Ovary (tissue), 9 donors: ENCODE results near the gene NUBPL. TPM values are rescaled to one million over a fixed set of nuclear protein-coding genes. Genes with fewer than 3 reads are reported as not detected.

Experiments used
- DNase-seq, 5 donors: peaks; one replicate each; pipeline ENCODE4 v3.0.0-alpha.2; 2019 to 2020
- H3K27ac ChIP-seq, 2 donors: fragments of 200-600 bp; one replicate each; pipeline versions ENCODE4 v1.5.1 to v1.8.0; 2019 to 2022
- H3K27me3 ChIP-seq: fragments of 200-600 bp; one replicate; pipeline ENCODE4 v1.8.0; 2022
- H3K36me3 ChIP-seq: fragments of 200-600 bp; sonication (generic); one replicate; pipeline ENCODE4 v1.5.1; 2019
- H3K4me1 ChIP-seq: one replicate; pipeline ENCODE4 v1.8.1; 2013; ENCODE audit warnings: mild to moderate bottlenecking, moderate library complexity; ENCODE audit not compliant: insufficient read depth
- H3K4me3 ChIP-seq: fragments of 200-600 bp; sonication (generic); one replicate; pipeline ENCODE4 v1.5.1; 2017
- H3K9me3 ChIP-seq, 2 donors: fragments of 200-600 bp in 1 of 2; sonication (generic) in 1 of 2; one replicate each; pipeline versions ENCODE4 v1.5.1 to v1.8.1; 2013 to 2019; ENCODE audit warnings: mild to moderate bottlenecking in 1 of 2, moderate library complexity in 1 of 2
- CTCF ChIP-seq, 3 donors: fragments of 450-650 bp in 2 of 3; fragments of 200-600 bp in 1 of 3; IDR thresholded peaks; one replicate each; pipeline versions ENCODE4 v1.5.1 to v1.8.0; 2016 to 2022; ENCODE audit warnings: antibody characterized with exemption in 3 of 3, mild to moderate bottlenecking in 1 of 3
- EP300 ChIP-seq: sonication (generic); formaldehyde crosslinking; IDR thresholded peaks from one replicate; pipeline ENCODE4 v1.6.1; 2017; ENCODE audit warnings: antibody characterized with exemption
- POLR2A ChIP-seq: fragments of 450-650 bp; IDR thresholded peaks from one replicate; pipeline ENCODE4 v1.6.1; 2017; ENCODE audit warnings: antibody characterized with exemption, mild to moderate bottlenecking, moderate library complexity
- WGBS, 3 donors: extraction: QIAGEN DNeasy Blood & Tissue Kit in 1 of 3; methylation state at CpG; one replicate each; pipeline versions ENCODE4 v1.1.5 to v1.1.7; 2013 to 2017; 5-methylcytosine and 5-hydroxymethylcytosine counted together
- intact Hi-C, 4 donors: fragments of 100-400 bp; cut with DNase I; formaldehyde crosslinking; loops; one replicate each; pipeline versions ENCODE4 v1.11.0 to v1.15.1; 2022 to 2023
- polyA plus RNA-seq, 2 donors: library from polyadenylated mRNA; stranded (reverse); fragments of 200-250 nt in 1 of 2; fragments of 350-450 nt in 1 of 2; fragmentation: Illumina TruSeq in 1 of 2; extraction: RNeasy Lipid Tissue Mini Kit (QIAGEN cat#74804) in 1 of 2; gene quantifications; one replicate each; pipeline ENCODE4 v1.2.3, GENCODE V29; 2013 to 2014
- total RNA-seq, 7 donors: library from RNA; depleted of rRNA in 2 of 7; stranded (reverse); fragments of >200 nt in 2 of 7; fragmentation: NEBNext Ultra II Directional in 3 of 7; extraction: Animal tissue kit (Norgen Biotek cat#: 25700) in 3 of 7; gene quantifications; one replicate each; pipeline versions ENCODE4 v1.1.0 to v1.2.4, GENCODE V29; 2016 to 2023
- donor health status: DM: no; HTN: no; CAD: no; lungs with moderate emphysema.
- donor health status: DM: no; HTN: no; CAD: no.
- donor health status: Bipolar disorder and iron deficiency.
- donor health status: DM: yes; HTN: yes; CAD: no.
- donor health status: DM: no; HTN: no; CAD: no.
- donor health status: DM: yes; HTN: yes; CAD: no.

The NUBPL gene
- total and polyA plus RNA-seq, 9 donors: 5.8 to 17.6 (median 14.0) TPM

DNA sequence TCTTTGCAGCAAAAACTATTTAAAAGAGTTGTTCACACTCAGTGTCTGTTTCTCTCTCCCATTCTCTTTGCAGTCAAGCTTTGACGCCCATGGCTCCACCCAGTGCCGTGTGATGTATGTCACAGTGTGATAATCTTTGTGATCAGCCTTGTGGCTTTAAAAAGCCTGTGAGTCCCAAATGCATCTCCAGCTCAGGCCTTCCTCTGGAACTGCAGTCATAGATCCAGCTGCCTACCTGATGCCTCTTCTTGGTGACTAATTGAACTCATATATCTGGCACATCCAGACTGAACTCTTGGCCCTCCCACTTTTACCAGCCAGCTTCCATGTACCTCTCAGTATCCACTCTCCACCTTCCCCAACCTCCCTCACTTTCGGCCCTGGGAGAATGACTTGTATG, 333.1 kb downstream of the NUBPL start:
- DNase-seq: no peak
- H3K27me3 ChIP-seq: no peaks in the 10 kb centered on the region
- intact Hi-C loops: no loop called here
- no peak overlapping the region for H3K27ac ChIP-seq
- no peak overlapping the region for H3K4me3 ChIP-seq
- no peaks in the 10 kb centered on the region for H3K4me1 ChIP-seq
- TF ChIP-seq CTCF (IDR thresholded peaks at IDR 0.05) (no peak), EP300 (no peak), POLR2A (no peak)
- 60 to 88% (median 84%) methylated on average over 3 of the region's 3 CpGs for WGBS, 3 donors
- no peaks in the 10 kb centered on the region for H3K9me3 ChIP-seq
- H3K36me3 ChIP-seq: no peaks in the 10 kb centered on the region

DNA sequence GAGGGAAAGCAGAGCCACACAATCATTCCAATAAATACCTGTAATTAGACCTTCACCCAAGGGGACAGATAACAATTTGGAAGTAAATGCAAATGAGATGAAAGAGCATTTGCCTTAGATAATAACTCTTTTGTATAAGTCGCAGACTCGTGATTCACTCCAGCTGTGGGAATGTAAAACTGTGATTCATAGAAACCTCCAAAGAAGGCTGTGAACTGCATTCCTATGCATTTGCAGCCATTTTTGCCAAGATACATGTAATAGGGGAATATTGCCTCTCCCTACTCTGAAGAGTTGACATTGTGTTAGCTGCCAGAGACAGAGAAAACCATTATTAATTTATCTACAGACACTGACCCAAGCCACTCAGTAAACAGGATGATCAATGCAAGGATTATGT, 334.0 kb downstream of the NUBPL start:
- WGBS, 3 donors: 85 to 91% (median 86%) methylated on average over 2 of the region's 2 CpGs
- no peaks in the 10 kb centered on the region for H3K27me3 ChIP-seq
- intact Hi-C loops: no loop called here
- TF ChIP-seq EP300: no peak
- no peak for TF ChIP-seq POLR2A
- no peak for TF ChIP-seq CTCF (IDR thresholded peaks at IDR 0.05)
- H3K36me3 ChIP-seq: no peaks in the 10 kb centered on the region
- no peak overlapping the region for H3K4me3 ChIP-seq
- no peaks in the 10 kb centered on the region for H3K9me3 ChIP-seq
- no peak for DNase-seq
- no peaks in the 10 kb centered on the region for H3K4me1 ChIP-seq
- no peak overlapping the region for H3K27ac ChIP-seq

GRCh38 chr14:31895646-31896045, 334.4 kb downstream of the NUBPL start:
- Histone ChIP-seq H3K27ac (no peak overlapping the region), H3K9me3 (no peaks in the 10 kb centered on the region), H3K4me1 (no peaks in the 10 kb centered on the region), H3K27me3 (no peaks in the 10 kb centered on the region), H3K36me3 (no peaks in the 10 kb centered on the region), H3K4me3 (no peak overlapping the region)
- no peak for TF ChIP-seq POLR2A
- no peak for TF ChIP-seq EP300
- TF ChIP-seq CTCF (IDR thresholded peaks at IDR 0.05): no peak
- 48 to 55% (median 51%) methylated on average over 2 of the region's 2 CpGs for WGBS, 3 donors
- intact Hi-C loops: no loop called here
- DNase-seq: no peak

- no peak overlapping the region for H3K27ac ChIP-seq
- intact Hi-C loops: no loop called here
- no peaks in the 10 kb centered on the region for H3K27me3 ChIP-seq
- H3K4me1 ChIP-seq: no peaks in the 10 kb centered on the region
- no peaks in the 10 kb centered on the region for H3K36me3 ChIP-seq
- DNase-seq: no peak
- TF ChIP-seq CTCF (IDR thresholded peaks at IDR 0.05) (no peak), EP300 (no peak), POLR2A (no peak)
- H3K9me3 ChIP-seq: no peaks in the 10 kb centered on the region
- no peak overlapping the region for H3K4me3 ChIP-seq
- 48 to 55% (median 50%) methylated on average over 4 of the region's 4 CpGs for WGBS, 3 donors
Observed at GRCh38 chr14:31897581-31898186, 336.5 kb downstream of the NUBPL start.
